Chondrocyte (in vitro differentiated cells): ENCODE data around the gene ALOX12B. TPM values are rescaled to one million over a fixed set of nuclear protein-coding genes. Genes with fewer than 3 reads are reported as not detected.

Source experiments
- DNase-seq: peaks from one replicate; pipeline ENCODE4 v3.0.0; 2021; ENCODE audit warnings: mixed read lengths, low spot score
- H3K27ac Mint-ChIP-seq: one replicate; pipeline ENCODE4 v1.8.0; 2021; ENCODE audit warnings: mild to moderate bottlenecking, moderate library complexity, mixed read lengths; ENCODE audit not compliant: unreplicated experiment
- H3K27me3 Mint-ChIP-seq: 2 replicates; pipeline ENCODE4 v1.8.0; 2021; ENCODE audit warnings: low read depth, mixed read lengths
- H3K36me3 Mint-ChIP-seq: 2 replicates; pipeline ENCODE4 v1.8.0; 2021; ENCODE audit warnings: low read depth, mixed read lengths
- H3K4me1 Mint-ChIP-seq: 2 replicates; pipeline ENCODE4 v1.8.0; 2021; ENCODE audit warnings: low read depth, mild to moderate bottlenecking, mixed read lengths
- H3K4me3 Mint-ChIP-seq: one replicate; pipeline ENCODE4 v1.8.0; 2021; ENCODE audit warnings: mild to moderate bottlenecking, moderate library complexity, mixed read lengths; ENCODE audit not compliant: unreplicated experiment
- H3K9me3 Mint-ChIP-seq: 2 replicates; pipeline ENCODE4 v1.8.0; 2021; ENCODE audit warnings: low read depth, mixed read lengths
- total RNA-seq: library from RNA; stranded (reverse); gene quantifications from 3 replicates; pipeline ENCODE4 v1.2.1, GENCODE V29; 2021
- TF ChIP-seq, protein P1 (sequence below): fragments of 200-600 bp; sonication (generic); IDR thresholded peaks from 2 replicates; pipeline ENCODE4 v1.5.0; 2021; ENCODE audit warnings: antibody characterized with exemption, mild to moderate bottlenecking, moderate library complexity

The ALOX12B gene
- total RNA-seq, 1 donor from 2014 or later: 0.17 TPM

DNA sequence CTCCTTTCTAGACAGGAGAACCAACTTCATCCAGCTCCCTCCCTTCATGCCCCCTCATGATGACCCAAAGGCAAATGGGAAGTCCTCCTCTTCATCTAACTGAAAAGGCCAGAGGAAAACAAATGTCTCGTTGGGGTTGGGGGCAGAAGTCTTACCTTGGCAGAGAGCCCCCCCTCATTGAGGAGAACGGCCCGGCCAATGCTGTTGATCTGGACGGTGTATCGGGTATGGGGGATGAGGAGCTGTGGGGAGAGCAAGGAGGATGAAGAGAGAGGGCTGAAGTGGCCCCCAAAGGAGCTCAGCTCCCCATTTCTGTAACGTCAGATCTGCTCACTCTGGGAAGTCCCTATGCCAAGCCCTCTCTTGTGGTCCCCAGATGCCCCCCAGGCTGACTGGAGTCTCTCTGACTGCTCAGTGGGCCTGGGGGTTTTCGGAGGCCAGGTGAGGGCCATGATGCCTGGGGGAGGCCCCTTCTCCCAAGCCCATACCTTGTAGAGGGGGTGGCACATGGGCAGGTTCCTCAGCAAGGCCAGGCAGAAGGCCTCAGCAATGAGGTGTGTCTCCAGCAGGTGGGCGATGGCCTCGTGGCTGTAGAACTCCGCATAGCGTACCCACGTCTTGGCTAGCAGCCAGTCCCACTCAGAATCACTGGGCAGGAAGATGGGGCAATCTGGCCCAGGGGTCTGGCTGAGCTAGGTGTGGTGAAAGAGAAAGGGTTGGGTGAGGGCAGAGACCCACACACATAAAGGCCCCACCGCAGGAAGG, 10.8 kb downstream of the ALOX12B start:
- Mint-ChIP-seq H3K4me3 (no peak overlapping the region), H3K9me3 (no peaks in the 10 kb centered on the region), H3K4me1 (peaks cover 29% of the 10 kb centered on the region), H3K27ac (no peak overlapping the region), H3K27me3 (peaks cover 50% of the 10 kb centered on the region), H3K36me3 (peaks cover 3% of the 10 kb centered on the region)
- peak; percentile 48 for DNase-seq
- TF ChIP-seq, protein P1, sequence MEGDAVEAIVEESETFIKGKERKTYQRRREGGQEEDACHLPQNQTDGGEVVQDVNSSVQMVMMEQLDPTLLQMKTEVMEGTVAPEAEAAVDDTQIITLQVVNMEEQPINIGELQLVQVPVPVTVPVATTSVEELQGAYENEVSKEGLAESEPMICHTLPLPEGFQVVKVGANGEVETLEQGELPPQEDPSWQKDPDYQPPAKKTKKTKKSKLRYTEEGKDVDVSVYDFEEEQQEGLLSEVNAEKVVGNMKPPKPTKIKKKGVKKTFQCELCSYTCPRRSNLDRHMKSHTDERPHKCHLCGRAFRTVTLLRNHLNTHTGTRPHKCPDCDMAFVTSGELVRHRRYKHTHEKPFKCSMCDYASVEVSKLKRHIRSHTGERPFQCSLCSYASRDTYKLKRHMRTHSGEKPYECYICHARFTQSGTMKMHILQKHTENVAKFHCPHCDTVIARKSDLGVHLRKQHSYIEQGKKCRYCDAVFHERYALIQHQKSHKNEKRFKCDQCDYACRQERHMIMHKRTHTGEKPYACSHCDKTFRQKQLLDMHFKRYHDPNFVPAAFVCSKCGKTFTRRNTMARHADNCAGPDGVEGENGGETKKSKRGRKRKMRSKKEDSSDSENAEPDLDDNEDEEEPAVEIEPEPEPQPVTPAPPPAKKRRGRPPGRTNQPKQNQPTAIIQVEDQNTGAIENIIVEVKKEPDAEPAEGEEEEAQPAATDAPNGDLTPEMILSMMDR: no peak

DNA sequence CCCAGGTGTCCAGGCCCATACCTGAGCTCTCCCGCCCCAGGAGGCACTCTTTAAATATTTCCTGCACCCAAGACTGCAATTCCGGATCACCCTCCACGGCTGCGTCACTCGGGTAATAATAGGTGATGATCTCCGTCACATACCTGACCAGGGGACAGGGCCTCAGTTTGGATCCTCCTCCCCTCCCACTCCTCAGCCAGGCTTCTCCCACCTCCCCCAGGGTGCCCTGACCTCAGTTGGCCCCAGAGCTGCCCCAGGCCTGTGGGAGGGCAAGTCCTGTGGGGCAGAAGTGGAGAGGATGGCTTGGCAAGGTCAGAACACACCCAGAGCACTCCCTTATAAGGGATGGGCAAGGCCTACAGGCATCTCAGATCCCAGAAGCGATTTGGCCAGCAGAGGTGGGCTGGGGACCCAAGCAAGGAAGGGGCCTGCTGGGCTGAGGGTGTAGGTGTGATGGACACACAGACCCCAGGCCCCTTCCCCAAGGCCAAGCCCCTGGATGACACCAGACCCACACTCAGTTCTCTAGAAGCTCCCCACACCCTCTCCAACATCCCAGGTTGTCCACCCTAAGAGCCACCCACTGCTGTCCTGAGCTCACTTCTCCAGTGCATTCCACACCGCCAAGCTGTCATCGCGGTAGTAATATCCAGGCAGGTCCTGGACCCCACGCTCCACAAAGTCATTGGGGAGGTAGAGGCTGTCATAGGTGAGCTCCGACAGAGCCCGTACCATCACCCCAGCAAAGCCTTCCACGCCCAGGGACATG, 11.8 kb downstream of the ALOX12B start:
- peaks cover 29% of the 10 kb centered on the region for H3K4me1 Mint-ChIP-seq
- no peak overlapping the region for H3K27ac Mint-ChIP-seq

DNA sequence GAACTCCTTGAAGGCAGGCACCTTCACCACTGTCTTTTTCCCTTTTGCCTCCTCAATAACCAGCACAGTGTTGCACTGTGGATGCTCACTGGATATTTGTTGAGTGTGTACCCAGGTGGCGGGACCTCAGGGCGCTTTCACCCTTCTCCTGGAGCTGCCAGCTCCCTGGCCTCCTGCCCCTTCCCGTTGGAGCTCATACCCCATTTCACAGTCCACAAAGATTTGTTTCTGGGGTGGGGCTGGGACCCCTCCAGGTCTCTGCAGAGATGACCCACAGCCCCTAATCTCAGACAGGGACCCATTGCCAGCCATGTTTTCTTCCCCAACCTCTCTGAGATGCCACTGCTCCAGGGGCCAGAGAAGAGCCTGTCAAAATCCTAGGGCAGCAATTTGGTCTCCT, 12.4 kb downstream of the ALOX12B start:
- Mint-ChIP-seq H3K27ac (no peak overlapping the region), H3K36me3 (peaks cover 3% of the 10 kb centered on the region), H3K4me1 (peaks cover 29% of the 10 kb centered on the region), H3K4me3 (no peak overlapping the region), H3K9me3 (no peaks in the 10 kb centered on the region), H3K27me3 (peaks cover 63% of the 10 kb centered on the region)
- TF ChIP-seq, protein P1: no peak
- DNase-seq: no peak

More for the DNA sequence above, 11.8 kb downstream of the ALOX12B start:
- Mint-ChIP-seq H3K36me3 (peaks cover 3% of the 10 kb centered on the region), H3K27me3 (peaks cover 57% of the 10 kb centered on the region), H3K9me3 (no peaks in the 10 kb centered on the region), H3K4me3 (no peak overlapping the region)
- TF ChIP-seq, protein P1: no peak
- peak; percentile 61 for DNase-seq

DNA sequence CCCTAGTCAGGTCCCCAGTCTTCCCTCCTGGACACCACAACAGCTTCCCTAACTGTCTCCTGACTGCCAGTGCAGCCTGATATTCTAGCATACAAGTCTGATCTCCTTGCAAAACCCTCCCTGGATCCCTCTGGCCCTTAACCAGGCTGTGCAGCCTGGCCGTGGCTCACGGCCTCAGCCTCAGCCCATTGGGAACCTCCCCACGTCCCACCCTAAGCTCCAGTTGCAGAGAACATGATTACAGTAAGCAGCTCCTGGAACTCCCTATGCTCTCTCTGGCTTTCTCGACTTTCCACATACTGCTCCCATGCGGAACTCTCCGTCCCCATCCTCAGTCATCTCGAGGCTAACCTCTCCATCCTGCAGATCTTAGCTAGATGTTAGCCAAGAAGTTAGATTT, 13.0 kb downstream of the ALOX12B start:
- Mint-ChIP-seq H3K27me3 (peaks cover 65% of the 10 kb centered on the region), H3K4me3 (no peak overlapping the region), H3K9me3 (no peaks in the 10 kb centered on the region), H3K4me1 (peaks cover 27% of the 10 kb centered on the region), H3K36me3 (peaks cover 3% of the 10 kb centered on the region), H3K27ac (peak overlapping the region; percentile 59)
- TF ChIP-seq, protein P1: no peak
- no peak for DNase-seq

DNA sequence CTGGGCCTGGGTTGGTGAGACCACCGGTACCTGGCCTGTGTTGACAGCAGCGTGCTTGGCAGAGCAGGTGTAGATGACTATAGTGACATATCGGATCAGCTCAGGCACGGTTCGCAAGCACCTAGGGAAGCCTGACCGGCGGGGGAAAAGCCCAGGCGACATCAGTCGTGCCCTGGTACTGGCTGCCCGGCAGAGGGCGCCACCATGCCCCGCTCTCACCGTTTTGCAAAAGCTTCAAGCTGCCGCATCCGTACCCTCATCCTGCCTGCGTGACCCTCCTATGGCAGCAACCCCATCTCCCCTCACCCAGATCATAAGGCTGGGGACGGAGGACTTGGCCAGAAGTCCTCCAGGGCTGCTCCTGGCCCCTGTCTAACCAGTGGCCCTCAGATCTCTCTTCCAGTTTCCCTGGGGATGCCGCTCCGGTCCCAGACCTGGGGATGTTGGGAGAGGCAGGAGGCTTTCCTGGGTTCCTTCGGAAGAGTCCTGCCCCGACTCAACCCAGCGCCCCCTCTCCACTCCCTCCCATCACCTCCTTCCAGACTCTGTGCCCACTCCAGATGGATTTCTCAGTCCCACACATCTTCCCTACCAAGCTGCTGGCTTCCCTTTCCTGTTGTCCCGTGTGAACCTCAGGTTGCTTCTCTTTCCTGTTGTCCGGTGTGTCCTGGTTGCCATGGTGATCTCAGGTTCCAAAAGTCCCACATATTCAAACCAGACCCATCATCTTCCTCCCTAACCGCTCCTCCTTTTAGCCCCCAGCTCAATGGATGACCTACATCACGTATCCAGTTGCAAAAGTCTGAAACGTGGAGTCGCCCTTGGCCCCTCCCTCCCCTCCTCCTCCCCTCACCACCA, 13.7 kb downstream of the ALOX12B start:
- Mint-ChIP-seq H3K4me1 (peaks cover 22% of the 10 kb centered on the region), H3K27me3 (peaks cover 64% of the 10 kb centered on the region), H3K9me3 (no peaks in the 10 kb centered on the region), H3K4me3 (peak overlapping the region; percentile 51), H3K27ac (no peak overlapping the region), H3K36me3 (peaks cover 3% of the 10 kb centered on the region)
- TF ChIP-seq, protein P1: peak; percentile 89
- DNase-seq: peak; percentile 77
